Transverse colon (tissue), 3 donors: ENCODE results near the gene PIGB.

ENCODE experiments used
- EP300 ChIP-seq: sonication (generic); formaldehyde crosslinking; IDR thresholded peaks from one replicate; pipeline ENCODE4 v1.6.1; 2017; ENCODE audit warnings: antibody characterized with exemption, low read depth
- TF ChIP-seq, protein P1 (sequence below), 5 experiments: fragments of 200-600 bp in 3 of 5; fragments of 450-650 bp in 2 of 5; sonication (generic) in 3 of 5; IDR thresholded peaks; 1 replicate in 2 of 5; 2 replicates in 3 of 5; pipeline ENCODE4 v1.5.1; 2016 to 2017; ENCODE audit warnings: antibody characterized with exemption in 5 of 5, inconsistent platforms in 3 of 5, mild to moderate bottlenecking in 2 of 5, moderate library complexity in 1 of 5

DNA sequence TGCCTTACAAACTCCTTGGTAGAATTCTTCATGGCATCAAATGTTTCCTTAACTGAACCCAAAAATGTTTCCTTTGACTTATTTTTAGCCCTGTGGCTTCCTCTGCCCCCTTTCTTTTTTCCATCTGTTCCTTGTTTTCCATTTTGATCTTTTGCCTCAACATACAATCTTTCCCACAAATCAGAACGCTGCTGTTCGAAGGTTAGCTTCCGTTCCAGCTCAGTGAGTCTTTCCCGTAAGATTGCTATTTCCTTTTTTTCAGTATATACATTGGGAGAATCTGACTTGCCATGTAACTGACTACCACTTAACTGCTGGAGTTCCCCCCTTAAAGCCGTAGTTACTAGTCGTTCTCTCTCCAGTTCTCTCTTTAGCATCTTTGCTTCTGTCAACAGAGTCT is 41.2 kb downstream of the PIGB start:
- TF ChIP-seq, protein P1, sequence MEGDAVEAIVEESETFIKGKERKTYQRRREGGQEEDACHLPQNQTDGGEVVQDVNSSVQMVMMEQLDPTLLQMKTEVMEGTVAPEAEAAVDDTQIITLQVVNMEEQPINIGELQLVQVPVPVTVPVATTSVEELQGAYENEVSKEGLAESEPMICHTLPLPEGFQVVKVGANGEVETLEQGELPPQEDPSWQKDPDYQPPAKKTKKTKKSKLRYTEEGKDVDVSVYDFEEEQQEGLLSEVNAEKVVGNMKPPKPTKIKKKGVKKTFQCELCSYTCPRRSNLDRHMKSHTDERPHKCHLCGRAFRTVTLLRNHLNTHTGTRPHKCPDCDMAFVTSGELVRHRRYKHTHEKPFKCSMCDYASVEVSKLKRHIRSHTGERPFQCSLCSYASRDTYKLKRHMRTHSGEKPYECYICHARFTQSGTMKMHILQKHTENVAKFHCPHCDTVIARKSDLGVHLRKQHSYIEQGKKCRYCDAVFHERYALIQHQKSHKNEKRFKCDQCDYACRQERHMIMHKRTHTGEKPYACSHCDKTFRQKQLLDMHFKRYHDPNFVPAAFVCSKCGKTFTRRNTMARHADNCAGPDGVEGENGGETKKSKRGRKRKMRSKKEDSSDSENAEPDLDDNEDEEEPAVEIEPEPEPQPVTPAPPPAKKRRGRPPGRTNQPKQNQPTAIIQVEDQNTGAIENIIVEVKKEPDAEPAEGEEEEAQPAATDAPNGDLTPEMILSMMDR (IDR thresholded peaks at IDR 0.05) = no peak
- TF ChIP-seq EP300 = no peak
